GM06990 (cell line): Measurements from ENCODE around the gene SYPL2.

Source experiments
- DNase-seq: peaks from one replicate; pipeline ENCODE4 v3.0.0-alpha.2; 2011; ENCODE audit not compliant: insufficient read length; ENCODE audit errors: extremely low read depth
- H3K27me3 ChIP-seq: replicated peaks from 2 replicates; pipeline ENCODE4 v1.6.0; 2011; ENCODE audit warnings: low read length; ENCODE audit not compliant: control insufficient read depth, insufficient read depth
- H3K36me3 ChIP-seq: 2 replicates; pipeline ENCODE4 v1.5.1; 2011; ENCODE audit warnings: low read length; ENCODE audit not compliant: control insufficient read depth, insufficient read depth
- H3K4me3 ChIP-seq: replicated peaks from 2 replicates; pipeline ENCODE4 v1.5.1; 2011; ENCODE audit warnings: low read depth, mild to moderate bottlenecking, control low read depth, low read length
- CTCF ChIP-seq: IDR thresholded peaks from 2 replicates; pipeline ENCODE4 v1.5.1; 2011; ENCODE audit warnings: low read length, control low read depth, mild to moderate bottlenecking, inconsistent platforms; ENCODE audit not compliant: insufficient read depth, poor library complexity, severe bottlenecking

Gene SYPL2

GRCh38 chr1:109493805-109494539 is 27.6 kb downstream of the SYPL2 start, which contains the start of gene CYB561D1:
TSS of gene CYB561D1 (plus strand) at chr1:109494094. CDS start at chr1:109494140, 46 bp downstream.
- peak; percentile 93 for DNase-seq
- Histone ChIP-seq H3K27me3 (no peaks in the 10 kb centered on the region), H3K36me3 (peaks cover 24% of the 10 kb centered on the region), H3K4me3 (peak within 1 kb of the TSS; percentile 79)
- TF ChIP-seq CTCF = peak; percentile 90

GRCh38 chr1:109495738-109496137 is 29.4 kb downstream of the SYPL2 start:
- H3K4me3 ChIP-seq = no peak overlapping the region
- no peaks in the 10 kb centered on the region for H3K27me3 ChIP-seq
- peaks cover 24% of the 10 kb centered on the region for H3K36me3 ChIP-seq
- DNase-seq = no peak
- no peak for TF ChIP-seq CTCF

GRCh38 chr1:109497449-109498160 is 31.3 kb downstream of the SYPL2 start:
- H3K27me3 ChIP-seq = no peaks in the 10 kb centered on the region
- H3K4me3 ChIP-seq = no peak overlapping the region
- DNase-seq = no peak
- no peak for TF ChIP-seq CTCF
- H3K36me3 ChIP-seq = peaks cover 21% of the 10 kb centered on the region

GRCh38 chr1:109498161-109498801 is 31.9 kb downstream of the SYPL2 start:
- TF ChIP-seq CTCF = peak; percentile 60
- no peak overlapping the region for H3K4me3 ChIP-seq
- DNase-seq = no peak

GRCh38 chr1:109499081-109499480 is 32.7 kb downstream of the SYPL2 start:
- DNase-seq = no peak
- TF ChIP-seq CTCF = no peak
- Histone ChIP-seq H3K27me3 (no peaks in the 10 kb centered on the region), H3K4me3 (no peak overlapping the region), H3K36me3 (peaks cover 21% of the 10 kb centered on the region)

More at GRCh38 chr1:109498161-109498801, 31.9 kb downstream of the SYPL2 start:
- H3K36me3 ChIP-seq = peaks cover 21% of the 10 kb centered on the region
- no peaks in the 10 kb centered on the region for H3K27me3 ChIP-seq
